ENCODE results near the gene CYP2E1.
A peak's percentile ranks its signal among the peaks of the same experiment; 100 is the strongest.
"Not testable (repeated sequence)": the region's sequence is repeated elsewhere in the genome, so short reads cannot be mapped to it uniquely, and the experiment has no call there.

Gene CYP2E1

DNA sequence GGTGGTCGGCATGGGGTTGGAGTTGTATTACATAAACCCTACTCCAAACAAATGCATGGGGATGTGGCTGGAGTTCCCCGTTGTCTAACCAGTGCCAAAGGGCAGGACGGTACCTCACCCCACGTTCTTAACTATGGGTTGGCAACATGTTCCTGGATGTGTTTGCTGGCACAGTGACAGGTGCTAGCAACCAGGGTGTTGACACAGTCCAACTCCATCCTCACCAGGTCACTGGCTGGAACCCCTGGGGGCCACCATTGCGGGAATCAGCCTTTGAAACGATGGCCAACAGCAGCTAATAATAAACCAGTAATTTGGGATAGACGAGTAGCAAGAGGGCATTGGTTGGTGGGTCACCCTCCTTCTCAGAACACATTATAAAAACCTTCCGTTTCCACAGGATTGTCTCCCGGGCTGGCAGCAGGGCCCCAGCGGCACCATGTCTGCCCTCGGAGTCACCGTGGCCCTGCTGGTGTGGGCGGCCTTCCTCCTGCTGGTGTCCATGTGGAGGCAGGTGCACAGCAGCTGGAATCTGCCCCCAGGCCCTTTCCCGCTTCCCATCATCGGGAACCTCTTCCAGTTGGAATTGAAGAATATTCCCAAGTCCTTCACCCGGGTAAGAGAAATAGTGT is at the start of gene CYP2E1:
TSS of gene CYP2E1 (plus strand) at position 407 of the 632 bp plus-strand sequence. CDS start at position 440, 33 bp downstream.
- DNase-seq, result no peak

DNA sequence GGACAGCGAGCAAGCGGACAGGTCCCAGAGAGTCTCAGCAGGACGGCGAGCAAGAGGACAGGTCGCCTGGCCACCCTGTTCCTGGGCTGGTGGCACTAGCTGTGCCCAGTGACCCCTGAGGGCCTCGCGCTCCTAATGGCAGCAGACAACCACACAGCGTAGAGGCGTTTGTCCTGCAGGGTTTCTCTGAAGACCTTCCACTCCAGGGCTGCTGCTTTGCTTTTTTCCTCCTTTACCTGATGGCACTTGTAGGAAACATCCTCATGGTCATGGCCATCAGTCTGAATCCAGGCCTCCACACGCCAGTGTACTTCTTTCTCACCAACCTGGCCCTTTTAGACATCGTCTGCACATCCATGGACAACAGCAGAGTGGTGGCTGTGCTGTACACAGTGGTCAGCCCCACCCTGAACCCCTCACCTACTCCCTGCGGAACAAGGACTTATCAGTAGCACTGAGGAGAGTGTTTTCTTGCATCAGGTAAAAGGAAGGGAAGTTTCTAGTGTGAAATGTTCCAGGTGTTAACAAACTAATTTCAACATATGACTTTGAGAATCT is 46.0 kb upstream of the CYP2E1 start:
- no peak for DNase-seq

DNA sequence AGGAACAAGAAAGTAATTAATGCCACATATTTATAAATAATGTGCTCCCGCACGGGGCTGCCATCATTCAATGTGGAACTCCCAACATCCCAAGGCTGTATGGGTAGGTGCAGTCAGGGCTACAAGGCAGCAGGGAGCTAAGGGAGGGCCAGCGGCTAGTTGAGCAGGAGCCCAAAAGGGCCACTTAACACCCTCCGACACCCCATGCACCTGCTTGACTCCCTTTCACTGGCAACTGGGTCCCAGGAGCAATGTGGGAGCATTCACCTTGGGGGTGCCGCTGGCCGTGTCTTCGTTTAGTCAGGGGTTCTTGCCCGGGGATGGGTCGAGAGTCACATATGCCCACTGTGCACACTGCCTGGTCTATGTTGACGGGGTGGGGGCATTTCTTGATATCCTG is 45.5 kb upstream of the CYP2E1 start:
- no peak for DNase-seq

DNA sequence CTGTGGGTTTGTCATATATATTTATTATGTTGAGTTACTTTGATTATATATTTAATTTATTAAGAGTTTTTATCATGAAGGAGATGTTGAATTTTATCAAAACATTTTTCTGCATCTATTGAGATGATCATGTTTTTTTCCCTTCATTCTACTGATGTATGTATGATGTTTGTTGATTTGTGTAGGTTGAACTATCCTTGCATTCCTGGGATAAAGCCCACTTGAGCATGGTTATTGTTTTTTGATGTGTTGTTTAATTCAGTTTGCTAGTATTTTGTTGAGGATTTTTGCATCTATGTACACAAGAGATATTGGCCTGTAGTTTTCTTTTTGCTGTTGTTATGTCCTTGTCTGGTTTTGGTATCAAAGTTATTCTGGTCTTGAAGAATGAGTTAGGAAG is 42.3 kb upstream of the CYP2E1 start:
- DNase-seq, result no peak

DNA sequence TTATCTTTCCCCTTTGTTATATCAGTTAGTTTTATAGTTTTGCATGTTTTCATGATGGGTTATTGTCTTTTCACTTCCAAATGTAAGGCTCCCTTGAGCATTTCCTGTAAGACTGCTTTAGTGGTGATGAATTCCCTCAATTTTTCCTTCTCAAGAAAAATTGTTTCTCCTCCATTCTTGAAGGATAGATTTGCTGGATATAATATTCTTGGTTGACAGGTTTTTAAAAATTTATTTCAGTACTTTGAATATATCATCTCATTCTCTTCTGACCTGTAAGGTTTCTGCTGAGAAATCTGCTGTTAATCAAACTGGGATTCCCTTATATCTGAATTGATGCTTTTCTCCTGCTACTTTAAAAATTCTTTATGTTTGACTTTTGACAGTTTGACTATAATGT is 40.1 kb upstream of the CYP2E1 start:
- DNase-seq, result no peak

DNA sequence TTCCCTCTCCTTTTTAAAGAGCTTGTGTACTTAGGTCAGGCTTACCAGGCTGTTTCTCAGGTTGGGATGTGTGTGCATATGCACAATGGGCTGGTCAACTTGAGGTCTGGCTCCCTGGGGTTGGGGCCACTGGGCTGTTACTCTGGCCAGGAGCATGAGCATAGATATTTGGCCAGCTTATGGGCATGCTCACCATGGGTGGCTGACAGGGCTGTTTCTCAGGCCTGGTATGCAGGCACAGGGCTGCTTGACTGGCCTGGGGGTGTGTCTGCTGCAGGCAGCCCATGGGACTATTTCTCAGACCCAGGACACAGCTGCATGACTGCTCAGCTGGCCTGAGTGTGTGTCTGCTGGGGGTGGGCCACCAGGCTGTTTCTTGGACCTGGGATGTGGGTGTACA is 38.8 kb upstream of the CYP2E1 start:
- no peak for DNase-seq

DNA sequence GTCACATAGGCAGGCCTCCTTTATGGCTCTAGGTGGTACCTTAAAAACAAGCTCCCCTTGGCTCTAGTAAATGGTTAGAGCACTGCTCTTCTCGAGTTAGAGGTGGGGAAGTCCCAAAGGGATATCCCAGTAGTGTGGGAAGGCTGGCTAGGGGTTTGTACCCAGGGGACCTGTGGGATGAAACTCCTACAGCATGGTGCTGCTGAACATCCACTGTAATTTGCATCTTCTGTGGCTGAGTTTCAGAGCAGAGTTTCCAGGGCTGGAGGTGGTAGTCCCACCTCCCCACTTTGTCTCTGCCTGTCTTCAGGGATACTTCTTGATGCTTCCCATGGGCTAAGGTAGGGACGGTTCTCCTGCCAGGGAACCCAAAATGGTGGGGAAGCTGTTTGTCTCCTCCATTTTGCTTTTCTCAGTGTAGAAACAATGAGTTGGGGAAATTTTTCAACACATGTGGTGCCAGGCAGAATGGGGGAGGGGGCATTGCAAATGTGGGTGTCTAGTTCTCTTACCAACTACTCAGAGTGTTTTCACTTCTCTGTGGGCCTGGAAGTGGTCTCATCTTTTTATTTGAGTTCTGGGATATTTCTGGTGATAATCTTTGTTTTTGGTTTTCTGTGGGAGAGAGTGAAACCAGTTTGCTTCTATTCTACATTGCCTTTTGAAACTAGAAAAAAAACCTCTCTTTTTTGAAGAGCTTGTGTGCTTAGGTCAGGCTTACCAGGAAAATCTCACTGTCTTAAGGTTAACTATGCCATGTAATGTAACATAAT is 37.2 kb upstream of the CYP2E1 start:
- DNase-seq, result no peak

DNA sequence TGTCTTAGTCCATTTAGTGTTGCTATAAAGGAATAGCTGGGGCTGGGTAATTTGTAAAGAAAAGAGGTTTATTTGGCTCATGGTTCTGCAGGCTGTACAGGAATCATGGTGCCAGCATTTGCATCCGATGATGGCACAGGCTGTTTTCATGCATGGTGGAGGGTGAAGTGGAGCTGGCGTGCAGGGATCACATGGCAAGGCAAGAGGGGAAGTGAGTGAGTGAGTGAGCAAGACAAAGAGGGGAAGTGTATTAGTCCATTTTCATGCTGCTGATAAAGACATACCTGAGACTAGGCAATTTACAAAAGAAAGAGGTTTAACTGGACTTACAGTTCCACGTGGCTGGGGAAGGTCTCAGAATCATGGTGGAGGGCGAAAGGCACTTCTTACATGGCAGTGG is 33.6 kb upstream of the CYP2E1 start:
- DNase-seq, result not testable (repeated sequence)

DNA sequence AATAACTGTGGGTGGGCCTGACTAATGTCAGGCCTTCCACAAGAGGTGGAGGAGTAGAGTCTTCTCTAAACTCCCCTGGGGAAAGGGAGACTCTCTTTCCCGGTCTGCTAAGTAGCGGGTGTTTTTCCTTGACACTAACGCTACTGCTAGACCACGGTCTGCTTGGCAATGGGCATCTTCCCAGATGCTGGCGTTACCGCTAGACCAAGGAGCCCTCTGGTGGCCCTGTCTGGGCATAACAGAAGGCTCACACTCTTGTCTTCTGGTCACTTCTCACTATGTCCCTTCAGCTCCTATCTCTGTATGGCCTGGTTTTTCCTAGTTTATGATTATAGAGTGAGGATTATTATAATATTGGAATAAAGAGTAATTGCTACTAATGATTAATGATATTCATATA is 29.8 kb upstream of the CYP2E1 start:
- not testable (repeated sequence) for DNase-seq

DNA sequence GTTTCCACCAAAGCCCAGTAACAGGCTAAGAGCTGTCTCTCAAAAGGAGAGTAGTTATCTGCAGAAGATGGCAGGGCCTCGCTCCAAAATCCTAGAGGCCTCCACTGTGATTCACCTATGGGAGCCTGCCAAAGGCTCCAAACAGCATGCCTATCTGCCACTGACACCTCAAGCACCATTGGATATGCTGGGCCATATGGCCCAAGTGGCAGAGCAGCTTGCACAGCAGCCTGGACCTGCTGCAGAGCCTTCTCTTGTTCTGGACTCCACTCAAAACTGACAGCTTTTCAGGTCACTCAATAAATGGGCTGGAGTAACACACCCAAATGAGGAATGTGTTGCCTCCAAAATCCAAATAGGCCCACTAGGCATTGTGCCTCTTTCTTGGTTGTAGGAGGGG is 28.0 kb upstream of the CYP2E1 start:
- DNase-seq, result not testable (repeated sequence)

DNA sequence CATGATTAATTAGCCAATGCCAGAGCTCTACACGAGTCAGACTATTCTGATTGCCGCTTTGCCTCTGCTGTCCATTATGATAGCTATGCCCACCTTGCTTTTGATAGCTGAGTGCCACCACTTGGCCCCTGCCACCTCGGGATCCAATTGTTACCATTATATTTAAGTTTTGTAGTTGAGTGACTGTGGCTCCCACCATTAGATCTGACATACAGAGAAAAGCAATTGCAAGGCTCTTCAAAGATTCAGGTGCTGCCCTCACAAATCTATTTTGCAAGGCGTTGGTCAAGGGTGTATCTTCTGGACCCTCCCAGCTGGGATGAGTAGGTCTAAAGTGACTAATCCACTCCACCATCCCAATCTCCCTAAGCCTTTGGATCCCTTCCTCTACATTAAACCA is 26.3 kb upstream of the CYP2E1 start:
- DNase-seq, result not testable (repeated sequence)

DNA sequence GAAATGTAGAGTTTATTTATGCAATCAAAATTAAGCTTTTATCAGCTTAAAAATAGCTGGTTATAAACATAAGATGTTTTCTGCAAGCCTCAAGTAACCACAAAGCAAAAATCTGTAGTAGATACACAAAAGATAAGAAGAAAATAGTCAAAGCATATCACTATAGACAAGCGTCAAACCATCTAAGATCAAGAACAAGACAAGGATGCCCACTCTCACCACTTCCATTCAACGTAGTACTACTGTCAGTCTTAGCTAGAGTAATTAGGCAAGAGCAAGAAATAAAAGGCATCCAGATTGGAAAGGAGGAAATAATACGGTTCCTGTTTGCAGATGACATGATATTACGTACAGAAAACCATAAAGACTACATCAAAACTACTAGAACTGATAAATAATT is 17.5 kb upstream of the CYP2E1 start:
- no peak for DNase-seq

DNA sequence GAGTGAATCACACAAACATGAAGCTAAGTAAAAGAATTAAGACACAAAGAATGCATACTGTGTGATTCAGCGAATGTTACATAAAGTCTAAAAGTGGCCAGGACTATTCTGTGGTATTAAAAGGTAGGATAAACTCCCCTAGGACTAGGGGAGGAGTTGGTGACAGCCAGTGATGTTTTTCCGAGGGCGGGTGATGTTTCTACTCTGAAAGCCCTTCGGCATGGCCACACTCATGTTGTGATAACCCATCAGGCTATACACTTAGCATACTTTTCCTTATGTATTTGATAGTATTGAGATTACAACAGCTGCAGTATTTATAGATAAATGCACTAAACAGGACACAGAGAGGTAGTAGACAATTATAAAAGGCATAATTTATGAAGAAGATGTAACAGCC is 15.8 kb upstream of the CYP2E1 start:
- DNase-seq, result no peak

DNA sequence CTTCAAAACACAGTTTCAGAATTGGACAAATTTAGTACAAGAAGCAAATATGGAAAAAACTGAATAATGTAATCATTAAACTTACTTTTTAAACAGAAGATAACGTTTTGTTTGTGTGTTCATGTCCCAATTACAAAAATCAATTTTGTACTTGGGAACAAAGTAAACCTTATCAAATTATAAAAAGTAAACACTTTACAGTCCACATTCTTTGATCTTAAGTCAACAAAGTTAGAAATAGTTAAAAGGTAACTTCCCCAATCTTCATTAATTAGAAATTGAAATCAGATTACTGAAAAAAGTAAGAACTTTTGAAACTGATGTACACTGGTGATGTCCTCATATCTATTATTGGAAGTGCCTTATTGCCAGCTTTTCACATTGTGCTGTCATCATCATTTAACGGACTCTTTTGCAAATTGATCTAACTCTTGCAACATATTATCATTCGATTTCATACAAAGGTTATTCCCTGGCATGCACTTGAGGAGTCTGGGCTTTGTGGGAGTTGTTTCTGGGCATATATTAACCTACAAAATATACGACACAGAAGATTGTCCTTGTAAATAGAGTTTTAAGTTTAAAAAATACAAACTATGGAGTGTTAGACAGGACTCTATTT is 15.1 kb upstream of the CYP2E1 start:
- DNase-seq, result no peak

DNA sequence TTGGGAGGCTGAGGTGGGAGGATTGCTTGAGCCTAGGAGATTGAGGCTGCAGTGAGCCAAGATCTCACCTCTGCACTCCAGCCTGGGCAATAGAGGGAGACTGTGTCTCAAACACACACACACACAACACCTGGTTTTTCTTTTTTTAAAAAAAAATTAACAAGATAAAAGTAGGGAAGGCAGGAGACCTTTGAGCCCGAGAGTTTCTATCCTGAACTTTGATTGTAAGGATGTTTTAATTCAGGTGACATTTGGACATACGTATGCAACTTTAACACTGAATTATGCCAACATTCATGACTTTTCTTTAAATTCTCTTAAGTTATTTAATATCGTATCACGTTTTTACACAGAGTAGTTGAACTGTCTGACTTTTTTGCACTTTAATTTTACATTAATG is 11.7 kb upstream of the CYP2E1 start:
- DNase-seq, result no peak

DNA sequence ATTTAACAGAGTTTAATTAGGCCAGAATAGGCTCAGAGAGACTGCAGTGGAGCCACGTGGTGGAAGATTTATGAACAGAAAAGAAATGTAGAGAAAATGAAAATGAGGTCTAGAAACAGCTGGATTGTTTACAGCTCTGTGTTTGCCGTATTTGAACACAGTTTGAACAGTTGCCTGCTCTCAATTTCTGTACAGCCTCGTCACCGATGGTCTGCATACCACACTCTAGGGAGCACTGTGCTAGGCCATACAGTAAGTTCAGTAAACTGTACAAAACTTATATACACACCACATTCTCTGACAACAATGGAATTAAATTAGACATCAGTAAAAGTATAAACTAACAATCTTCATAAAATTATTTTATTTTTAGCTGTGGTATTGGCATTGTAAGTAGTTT is 11.1 kb upstream of the CYP2E1 start:
- no peak for DNase-seq

DNA sequence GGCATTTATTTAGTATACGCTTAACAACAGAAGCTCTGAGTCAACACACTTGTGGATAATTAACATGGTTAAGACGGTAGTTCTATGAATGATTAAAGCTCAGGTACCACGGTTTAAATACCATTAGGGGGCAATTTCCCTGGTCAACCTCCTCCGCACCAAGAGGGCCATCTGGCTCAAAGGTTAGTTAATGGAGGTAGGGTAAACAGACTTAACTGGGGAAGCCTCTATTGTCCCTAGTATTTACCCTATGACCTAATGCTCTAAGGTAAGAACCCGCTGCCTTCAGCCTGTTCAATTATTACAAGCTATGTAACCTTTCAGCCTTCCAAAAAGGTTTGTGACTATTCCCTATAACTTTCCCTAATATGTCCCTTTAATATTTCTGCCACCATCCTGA is 8.6 kb upstream of the CYP2E1 start:
- DNase-seq, result not testable (repeated sequence)

DNA sequence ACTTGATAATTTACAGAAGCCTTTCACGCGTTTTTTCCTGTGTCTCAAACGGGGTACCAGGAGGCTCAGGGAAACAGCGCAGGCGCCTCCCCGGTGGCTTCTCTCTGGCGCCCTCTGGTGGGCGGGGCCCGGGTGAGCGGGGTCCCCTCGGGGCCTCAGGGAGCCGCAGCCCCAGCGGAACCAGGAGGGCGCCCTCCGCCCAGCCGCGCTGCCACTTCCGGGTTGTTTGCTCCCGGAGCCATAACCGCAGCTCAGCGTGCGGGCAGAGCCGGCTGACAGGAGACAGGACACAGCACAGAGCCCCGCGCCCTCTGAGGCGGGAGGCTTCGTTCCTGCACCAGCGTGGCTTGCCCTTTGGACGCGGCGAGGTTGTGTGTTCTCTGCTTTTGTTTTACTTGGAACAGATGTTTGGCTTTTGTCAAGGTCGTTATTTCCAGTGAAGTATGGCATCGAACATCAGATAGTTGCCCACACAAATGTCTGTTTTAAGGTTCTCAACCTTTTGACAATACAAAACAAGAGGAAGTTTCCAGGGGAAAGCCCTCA is 6.9 kb upstream of the CYP2E1 start:
- DNase-seq, result peak; percentile 7

DNA sequence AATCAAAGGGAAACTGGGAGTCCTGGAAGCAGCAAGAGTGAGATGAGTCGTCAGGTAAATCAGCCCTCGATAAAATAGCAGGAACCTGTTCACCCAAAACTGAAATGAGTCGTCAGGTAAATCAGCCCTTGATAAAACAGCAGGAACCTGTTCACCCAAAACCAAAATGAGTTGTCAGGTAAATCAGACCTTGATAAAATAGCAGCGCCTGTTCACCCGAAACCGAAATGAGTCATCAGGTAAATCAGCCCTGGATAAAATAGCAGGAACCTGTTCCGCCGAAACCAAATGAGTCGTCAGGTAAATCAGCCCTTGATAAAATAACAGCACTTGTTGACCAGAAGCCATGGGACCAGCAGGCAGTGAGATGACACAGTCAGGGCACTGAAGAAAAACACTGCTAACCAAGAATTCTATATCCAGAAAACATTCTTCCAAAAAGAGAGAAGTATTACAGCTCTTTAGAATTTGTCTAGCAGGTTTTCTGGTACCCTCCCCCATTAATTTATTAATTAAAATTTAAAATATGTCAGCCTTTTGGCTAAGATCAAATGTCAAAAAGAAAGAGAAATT is 3.4 kb upstream of the CYP2E1 start:
- DNase-seq, result no peak

DNA sequence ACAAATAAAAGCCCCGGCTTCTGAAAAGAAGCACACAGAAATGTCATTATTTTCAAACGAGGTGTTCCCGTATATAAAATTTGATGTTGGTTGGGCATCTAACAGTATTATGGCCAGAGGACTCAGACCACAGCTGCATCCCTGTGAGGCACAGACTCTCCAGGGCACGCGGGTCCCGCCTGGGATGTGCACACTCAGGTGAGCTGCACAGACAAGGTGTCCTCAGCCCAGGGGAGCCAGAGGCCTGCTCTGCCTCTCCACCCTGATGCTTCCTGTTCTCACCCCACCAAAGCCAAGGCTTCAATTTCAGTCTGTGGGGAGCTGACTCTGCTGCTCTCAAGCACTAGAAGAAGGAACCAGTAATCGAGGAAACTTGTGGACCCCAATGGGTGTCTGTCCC is 1.7 kb upstream of the CYP2E1 start:
- no peak for DNase-seq

DNA sequence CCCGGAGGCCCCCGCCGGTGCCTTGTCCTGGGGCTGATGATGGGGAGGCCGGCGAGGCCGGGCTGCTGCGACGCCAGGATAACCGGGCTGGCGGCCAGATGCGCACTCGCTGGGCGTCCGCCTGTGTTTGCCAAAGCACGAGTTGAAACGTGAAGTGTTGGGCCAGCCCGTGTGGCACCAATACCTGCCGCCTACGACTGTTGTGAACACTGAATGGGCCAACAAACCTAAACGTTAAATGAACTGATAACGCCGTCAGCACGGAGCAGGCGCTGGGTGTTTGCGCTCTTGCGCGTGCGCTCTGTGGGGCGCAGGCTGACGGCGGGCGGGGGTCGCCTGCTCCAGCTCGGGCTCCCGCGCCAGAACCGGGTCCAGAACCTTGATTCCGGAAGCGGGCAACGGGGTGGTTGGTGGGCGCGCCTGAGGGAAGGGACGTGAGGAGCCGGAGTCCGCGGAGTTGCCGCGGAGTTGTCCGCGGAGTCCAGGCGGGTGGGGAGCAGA is 658 bp downstream of the CYP2E1 start:
- no peak for DNase-seq

DNA sequence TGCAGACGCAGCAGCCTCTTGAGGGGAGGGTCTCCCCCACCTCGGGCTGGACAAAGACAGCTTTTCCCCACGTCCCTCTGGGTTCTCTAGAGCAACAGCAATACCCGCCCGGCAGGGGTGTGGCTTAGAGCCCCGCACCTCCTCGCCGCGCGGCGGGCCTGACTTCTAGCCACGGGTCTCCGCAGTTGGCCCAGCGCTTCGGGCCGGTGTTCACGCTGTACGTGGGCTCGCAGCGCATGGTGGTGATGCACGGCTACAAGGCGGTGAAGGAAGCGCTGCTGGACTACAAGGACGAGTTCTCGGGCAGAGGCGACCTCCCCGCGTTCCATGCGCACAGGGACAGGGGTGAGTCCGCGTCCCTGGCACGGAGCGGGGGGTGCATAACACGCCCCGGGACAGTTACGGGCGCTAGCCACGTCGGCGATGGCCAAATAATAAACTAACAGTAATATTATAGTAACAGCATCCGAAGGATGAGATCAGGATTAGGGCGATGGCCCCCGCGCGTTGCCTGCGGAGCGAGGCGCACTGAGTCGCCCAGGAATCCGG is 1.2 kb downstream of the CYP2E1 start:
- no peak for DNase-seq
